Neural cell (in vitro differentiated cells): ENCODE measurements around the gene TTC39C. TPM values are rescaled to one million over a fixed set of nuclear protein-coding genes. Genes with fewer than 3 reads are reported as not detected.

Experiments used
- H2AFZ ChIP-seq: fragments of 200-600, 300-800 bp; sonication (generic), shearing (Covaris generic); 2 replicates; pipeline ENCODE4 v1.6.0; 2014; ENCODE audit warnings: low read depth, mild to moderate bottlenecking, antibody characterized with exemption, low read length, moderate library complexity
- H3F3A ChIP-seq: fragments of 200-600 bp; shearing (Covaris generic); 2 replicates; pipeline ENCODE4 v1.6.1; 2016; ENCODE audit warnings: mild to moderate bottlenecking, moderate library complexity, mixed read lengths, antibody characterized with exemption, low read length; ENCODE audit not compliant: insufficient read depth, poor library complexity, severe bottlenecking
- H3K27ac ChIP-seq: fragments of 200-600, 300-800 bp; sonication (generic), shearing (Covaris generic); 2 replicates; pipeline ENCODE4 v1.5.1; 2014; ENCODE audit warnings: mild to moderate bottlenecking, low read length, moderate library complexity
- H3K27me3 ChIP-seq: fragments of 300-800, 200-600 bp; sonication (generic), shearing (Covaris generic); 2 replicates; pipeline ENCODE4 v1.6.0; 2014; ENCODE audit warnings: mild to moderate bottlenecking, low read depth, low read length, moderate library complexity; ENCODE audit not compliant: insufficient read depth
- H3K36me3 ChIP-seq: fragments of 300-800, 200-600 bp; sonication (generic), shearing (Covaris generic); 2 replicates; pipeline ENCODE4 v1.5.1; 2014; ENCODE audit warnings: mild to moderate bottlenecking, antibody characterized with exemption, low read length, moderate library complexity; ENCODE audit not compliant: insufficient read depth
- H3K4me2 ChIP-seq: fragments of 300-800, 200-600 bp; sonication (generic), shearing (Covaris generic); 2 replicates; pipeline ENCODE4 v1.6.0; 2014; ENCODE audit warnings: mild to moderate bottlenecking, low read length
- H3K4me3 ChIP-seq: fragments of 300-800, 200-600 bp; sonication (generic), shearing (Covaris generic); 2 replicates; pipeline ENCODE4 v1.5.1; 2014; ENCODE audit warnings: mild to moderate bottlenecking, low read length, moderate library complexity
- H3K79me2 ChIP-seq: fragments of 200-600 bp; shearing (Covaris generic); replicated peaks from 2 replicates; pipeline ENCODE4 v1.6.0; 2014; ENCODE audit warnings: mild to moderate bottlenecking, low read length, moderate library complexity; ENCODE audit not compliant: insufficient read depth
- H3K9ac ChIP-seq: fragments of 300-800, 200-600 bp; sonication (generic), shearing (Covaris generic); 2 replicates; pipeline ENCODE4 v1.6.1; 2016; ENCODE audit warnings: mild to moderate bottlenecking, low read length, mixed read lengths
- H3K9me2 ChIP-seq: fragments of 200-600 bp; shearing (Covaris generic); 2 replicates; pipeline ENCODE4 v1.6.1; 2016; ENCODE audit warnings: mild to moderate bottlenecking, low read length, mixed read lengths; ENCODE audit not compliant: insufficient read depth
- H3K9me3 ChIP-seq: fragments of 200-600, 300-800 bp; sonication (generic), shearing (Covaris generic); 2 replicates; pipeline ENCODE4 v1.6.1; 2016; ENCODE audit warnings: mild to moderate bottlenecking, mixed run types, low read length, moderate library complexity, mixed read lengths
- H4K20me1 ChIP-seq: fragments of 200-600 bp; shearing (Covaris generic); 2 replicates; pipeline ENCODE4 v1.6.1; 2016; ENCODE audit warnings: mild to moderate bottlenecking, mixed run types; ENCODE audit not compliant: insufficient read depth
- EP300 ChIP-seq: fragments of 450-650 bp; conservative IDR thresholded peaks from 2 replicates; pipeline ENCODE4 v1.6.1; 2014; ENCODE audit warnings: antibody characterized with exemption, mild to moderate bottlenecking, moderate library complexity; ENCODE audit not compliant: poor library complexity, severe bottlenecking
- EZH2 ChIP-seq: fragments of 200-600, 300-800 bp; shearing (Covaris generic), sonication (generic); IDR thresholded peaks from 2 replicates; pipeline ENCODE4 v1.6.1; 2014; ENCODE audit warnings: antibody characterized with exemption, low read length, borderline replicate concordance, mild to moderate bottlenecking; ENCODE audit not compliant: insufficient read depth, poor library complexity, severe bottlenecking
- MXI1 ChIP-seq: fragments of 450-650 bp; conservative IDR thresholded peaks from 2 replicates; pipeline ENCODE4 v1.6.1; 2014; ENCODE audit warnings: antibody characterized with exemption, mild to moderate bottlenecking; ENCODE audit not compliant: poor library complexity, severe bottlenecking
- POLR2AphosphoS5 ChIP-seq: IDR thresholded peaks from 2 replicates; pipeline ENCODE4 v1.6.1; 2012
- RAD21 ChIP-seq: fragments of 450-650 bp; conservative IDR thresholded peaks from 2 replicates; pipeline ENCODE4 v1.6.1; 2014; ENCODE audit warnings: antibody characterized with exemption, mild to moderate bottlenecking, moderate library complexity
- SMC3 ChIP-seq: fragments of 450-650 bp; conservative IDR thresholded peaks from 2 replicates; pipeline ENCODE4 v1.6.1; 2014; ENCODE audit warnings: antibody characterized with exemption, mild to moderate bottlenecking, moderate library complexity; ENCODE audit not compliant: poor library complexity
- TAF1 ChIP-seq: IDR thresholded peaks from 2 replicates; pipeline ENCODE4 v1.6.1; 2012; ENCODE audit warnings: low read depth
- polyA plus RNA-seq: library from polyadenylated mRNA; depleted of rRNA; stranded (reverse); fragments of >200 nt; gene quantifications from 2 replicates; pipeline ENCODE4 v1.2.3, GENCODE V29; 2014
- TF ChIP-seq, protein P1 (sequence below): IDR thresholded peaks from 2 replicates; pipeline ENCODE4 v1.6.1; 2012; ENCODE audit warnings: borderline replicate concordance
- TF ChIP-seq, protein P2 (sequence below): fragments of 450-650 bp; IDR thresholded peaks from 2 replicates; pipeline ENCODE4 v1.5.1; 2014; ENCODE audit warnings: antibody characterized with exemption, mild to moderate bottlenecking, moderate library complexity; ENCODE audit not compliant: poor library complexity, severe bottlenecking

TTC39C gene
- polyA plus RNA-seq, 1 donor from 2014 or later: 19.9 TPM

DNA sequence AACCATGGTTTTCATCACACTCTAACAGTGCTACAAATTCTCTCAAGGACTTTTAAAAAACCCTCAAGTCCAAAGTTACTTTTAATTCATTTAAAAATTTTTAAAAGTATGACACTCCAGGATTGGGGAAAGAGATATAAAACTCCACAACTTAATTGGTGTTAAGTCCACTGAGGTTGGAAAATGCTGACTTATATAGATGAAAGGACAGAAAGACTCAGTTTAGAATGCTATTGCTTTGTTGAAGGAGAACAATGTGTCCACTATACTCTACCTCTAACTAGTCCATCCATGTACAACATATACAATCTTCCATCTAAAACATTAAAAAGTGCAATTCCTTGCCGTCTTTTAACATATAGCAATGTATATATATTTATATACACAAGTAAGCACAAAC is 165.5 kb downstream of the TTC39C start:
- Histone ChIP-seq H3K79me2 (no peaks in the 10 kb centered on the region), H4K20me1 (no peaks in the 10 kb centered on the region), H3K9ac (no peak overlapping the region), H3F3A (no peaks in the 10 kb centered on the region), H3K27ac (no peak overlapping the region), H3K4me2 (no peak overlapping the region), H3K36me3 (no peaks in the 10 kb centered on the region), H3K9me3 (no peaks in the 10 kb centered on the region), H3K27me3 (no peaks in the 10 kb centered on the region), H2AFZ (no peak overlapping the region), H3K9me2 (no peaks in the 10 kb centered on the region), H3K4me3 (no peak overlapping the region)
- TF ChIP-seq EZH2: no peak
- no peak for TF ChIP-seq RAD21
- no peak for TF ChIP-seq POLR2AphosphoS5
- no peak for TF ChIP-seq MXI1
- TF ChIP-seq, protein P1, sequence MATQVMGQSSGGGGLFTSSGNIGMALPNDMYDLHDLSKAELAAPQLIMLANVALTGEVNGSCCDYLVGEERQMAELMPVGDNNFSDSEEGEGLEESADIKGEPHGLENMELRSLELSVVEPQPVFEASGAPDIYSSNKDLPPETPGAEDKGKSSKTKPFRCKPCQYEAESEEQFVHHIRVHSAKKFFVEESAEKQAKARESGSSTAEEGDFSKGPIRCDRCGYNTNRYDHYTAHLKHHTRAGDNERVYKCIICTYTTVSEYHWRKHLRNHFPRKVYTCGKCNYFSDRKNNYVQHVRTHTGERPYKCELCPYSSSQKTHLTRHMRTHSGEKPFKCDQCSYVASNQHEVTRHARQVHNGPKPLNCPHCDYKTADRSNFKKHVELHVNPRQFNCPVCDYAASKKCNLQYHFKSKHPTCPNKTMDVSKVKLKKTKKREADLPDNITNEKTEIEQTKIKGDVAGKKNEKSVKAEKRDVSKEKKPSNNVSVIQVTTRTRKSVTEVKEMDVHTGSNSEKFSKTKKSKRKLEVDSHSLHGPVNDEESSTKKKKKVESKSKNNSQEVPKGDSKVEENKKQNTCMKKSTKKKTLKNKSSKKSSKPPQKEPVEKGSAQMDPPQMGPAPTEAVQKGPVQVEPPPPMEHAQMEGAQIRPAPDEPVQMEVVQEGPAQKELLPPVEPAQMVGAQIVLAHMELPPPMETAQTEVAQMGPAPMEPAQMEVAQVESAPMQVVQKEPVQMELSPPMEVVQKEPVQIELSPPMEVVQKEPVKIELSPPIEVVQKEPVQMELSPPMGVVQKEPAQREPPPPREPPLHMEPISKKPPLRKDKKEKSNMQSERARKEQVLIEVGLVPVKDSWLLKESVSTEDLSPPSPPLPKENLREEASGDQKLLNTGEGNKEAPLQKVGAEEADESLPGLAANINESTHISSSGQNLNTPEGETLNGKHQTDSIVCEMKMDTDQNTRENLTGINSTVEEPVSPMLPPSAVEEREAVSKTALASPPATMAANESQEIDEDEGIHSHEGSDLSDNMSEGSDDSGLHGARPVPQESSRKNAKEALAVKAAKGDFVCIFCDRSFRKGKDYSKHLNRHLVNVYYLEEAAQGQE: no peak
- no peak for TF ChIP-seq SMC3
- TF ChIP-seq EP300: no peak
- no peak for TF ChIP-seq TAF1
- TF ChIP-seq, protein P2, sequence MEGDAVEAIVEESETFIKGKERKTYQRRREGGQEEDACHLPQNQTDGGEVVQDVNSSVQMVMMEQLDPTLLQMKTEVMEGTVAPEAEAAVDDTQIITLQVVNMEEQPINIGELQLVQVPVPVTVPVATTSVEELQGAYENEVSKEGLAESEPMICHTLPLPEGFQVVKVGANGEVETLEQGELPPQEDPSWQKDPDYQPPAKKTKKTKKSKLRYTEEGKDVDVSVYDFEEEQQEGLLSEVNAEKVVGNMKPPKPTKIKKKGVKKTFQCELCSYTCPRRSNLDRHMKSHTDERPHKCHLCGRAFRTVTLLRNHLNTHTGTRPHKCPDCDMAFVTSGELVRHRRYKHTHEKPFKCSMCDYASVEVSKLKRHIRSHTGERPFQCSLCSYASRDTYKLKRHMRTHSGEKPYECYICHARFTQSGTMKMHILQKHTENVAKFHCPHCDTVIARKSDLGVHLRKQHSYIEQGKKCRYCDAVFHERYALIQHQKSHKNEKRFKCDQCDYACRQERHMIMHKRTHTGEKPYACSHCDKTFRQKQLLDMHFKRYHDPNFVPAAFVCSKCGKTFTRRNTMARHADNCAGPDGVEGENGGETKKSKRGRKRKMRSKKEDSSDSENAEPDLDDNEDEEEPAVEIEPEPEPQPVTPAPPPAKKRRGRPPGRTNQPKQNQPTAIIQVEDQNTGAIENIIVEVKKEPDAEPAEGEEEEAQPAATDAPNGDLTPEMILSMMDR: no peak

DNA sequence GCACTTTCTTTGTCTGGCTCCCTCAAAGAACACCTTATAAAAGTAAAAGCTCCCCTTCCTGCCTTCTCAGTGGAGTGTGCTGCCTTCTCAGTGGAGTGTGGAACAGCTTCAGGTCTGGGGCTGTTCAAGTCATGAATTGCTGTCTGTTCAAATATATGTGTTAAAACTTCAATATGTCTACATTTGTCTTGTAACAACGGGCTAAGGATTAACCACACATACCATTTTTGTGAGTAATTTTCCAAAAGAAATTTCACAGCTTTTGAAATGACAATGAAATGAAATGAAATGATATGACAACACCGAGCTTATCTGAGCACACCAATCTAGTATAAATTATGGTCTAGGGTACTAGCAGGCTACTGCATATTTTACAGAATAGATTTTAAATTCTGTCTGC is 167.3 kb downstream of the TTC39C start:
- H3K9me3 ChIP-seq: no peaks in the 10 kb centered on the region
- H3K4me3 ChIP-seq: no peak overlapping the region
- no peak overlapping the region for H3K27ac ChIP-seq
- no peaks in the 10 kb centered on the region for H3K36me3 ChIP-seq
- H4K20me1 ChIP-seq: no peaks in the 10 kb centered on the region
- H3K27me3 ChIP-seq: no peaks in the 10 kb centered on the region
- H3K79me2 ChIP-seq: no peaks in the 10 kb centered on the region
- no peak overlapping the region for H3K4me2 ChIP-seq
- no peak overlapping the region for H2AFZ ChIP-seq
- H3K9me2 ChIP-seq: no peaks in the 10 kb centered on the region
- TF ChIP-seq TAF1: no peak
- TF ChIP-seq EZH2: no peak
- TF ChIP-seq POLR2AphosphoS5: no peak
- TF ChIP-seq, protein P1: no peak
- TF ChIP-seq RAD21: no peak
- TF ChIP-seq, protein P2: no peak
- TF ChIP-seq MXI1: no peak
- TF ChIP-seq EP300: no peak
- TF ChIP-seq SMC3: no peak
- H3K9ac ChIP-seq: no peak overlapping the region
- H3F3A ChIP-seq: no peaks in the 10 kb centered on the region
